Limb (tissue), 2 donors: Measurements from ENCODE around the gene ICE1.
"Not testable (repeated sequence)": the region's sequence is repeated elsewhere in the genome, so short reads cannot be mapped to it uniquely, and the experiment has no call there.

Experiments used
- DNase-seq, 2 donors: peaks; one replicate each; pipeline ENCODE4 v3.0.0-alpha.2; 2016; ENCODE audit errors: extremely low spot score in 2 of 2

ICE1 gene

DNA sequence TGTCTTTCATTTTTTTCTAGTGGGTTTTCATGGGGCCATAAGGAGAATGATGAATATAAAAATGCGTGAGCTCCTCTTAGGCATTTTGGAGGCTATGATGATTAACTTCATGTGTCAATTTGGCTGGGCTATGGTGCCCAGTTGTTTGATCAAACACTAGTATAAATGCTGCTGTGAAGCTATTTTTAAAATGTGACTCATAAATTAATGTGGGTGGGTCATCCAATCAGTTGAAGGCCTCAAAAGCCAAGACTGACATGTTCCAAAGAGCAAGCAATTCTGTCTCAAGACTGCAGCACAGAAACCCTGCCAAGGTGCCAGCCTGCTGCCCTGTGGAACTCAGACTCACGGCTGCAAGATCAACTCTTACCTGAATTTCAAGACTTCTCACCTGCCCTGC, 24.4 kb upstream of the ICE1 start:
- DNase-seq = no peak

DNA sequence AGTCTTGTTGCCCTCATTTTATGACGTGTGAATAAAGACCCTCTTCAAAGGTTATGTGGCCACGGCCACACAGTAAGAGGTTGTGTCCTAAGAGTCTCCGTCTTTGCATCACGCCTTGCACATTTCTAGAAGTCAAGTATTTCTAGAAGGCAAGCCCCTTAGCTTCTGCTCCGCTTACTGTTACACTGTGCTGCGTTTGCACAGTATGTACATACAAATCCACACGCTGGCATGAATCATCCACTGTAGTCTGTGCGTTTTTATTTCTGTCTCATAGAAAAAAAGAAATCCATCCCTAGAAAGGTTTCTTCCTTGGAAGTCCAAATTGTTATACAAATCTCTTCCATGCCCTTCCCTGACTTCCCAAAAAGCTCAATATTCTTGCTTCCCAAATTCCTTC, 21.4 kb upstream of the ICE1 start:
- no peak for DNase-seq

DNA sequence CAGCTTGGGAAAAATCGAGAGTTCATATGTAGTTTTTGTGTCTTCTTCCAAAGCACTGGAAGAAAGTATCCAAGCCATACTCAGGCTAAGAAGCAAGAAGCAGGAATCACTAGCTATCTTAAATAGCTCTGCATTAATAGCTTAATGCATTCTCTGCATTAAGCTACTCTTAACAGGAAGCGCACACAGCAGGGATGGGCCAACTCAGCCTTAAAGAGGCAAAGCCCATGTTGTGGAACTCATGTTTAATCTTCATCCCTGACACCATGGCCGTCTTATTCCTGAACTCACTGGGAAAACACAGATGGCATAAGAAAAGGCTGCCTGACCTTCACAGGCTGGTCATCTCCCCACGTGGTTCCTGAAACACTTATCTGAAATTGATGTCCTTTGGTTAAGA, 18.7 kb upstream of the ICE1 start:
- no peak for DNase-seq

DNA sequence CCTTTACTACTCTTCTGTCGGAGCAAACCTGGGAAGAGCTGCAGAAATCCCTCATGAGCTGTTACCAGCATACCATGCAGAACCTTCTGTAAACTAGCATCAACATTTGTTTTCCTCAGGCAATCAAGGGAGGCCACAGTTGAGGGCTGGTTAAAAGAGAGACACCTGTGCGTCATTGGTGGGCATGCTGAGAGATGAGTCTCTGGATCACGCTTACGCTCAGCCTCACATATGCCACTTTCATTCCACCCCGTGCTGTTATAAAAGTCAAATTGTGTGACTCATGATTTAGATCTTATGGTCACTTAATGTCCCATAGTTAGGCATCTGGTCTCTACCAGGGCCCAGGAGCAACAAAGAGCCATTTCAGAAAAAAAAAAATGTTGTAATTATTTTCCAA, 18.1 kb upstream of the ICE1 start:
- no peak for DNase-seq

DNA sequence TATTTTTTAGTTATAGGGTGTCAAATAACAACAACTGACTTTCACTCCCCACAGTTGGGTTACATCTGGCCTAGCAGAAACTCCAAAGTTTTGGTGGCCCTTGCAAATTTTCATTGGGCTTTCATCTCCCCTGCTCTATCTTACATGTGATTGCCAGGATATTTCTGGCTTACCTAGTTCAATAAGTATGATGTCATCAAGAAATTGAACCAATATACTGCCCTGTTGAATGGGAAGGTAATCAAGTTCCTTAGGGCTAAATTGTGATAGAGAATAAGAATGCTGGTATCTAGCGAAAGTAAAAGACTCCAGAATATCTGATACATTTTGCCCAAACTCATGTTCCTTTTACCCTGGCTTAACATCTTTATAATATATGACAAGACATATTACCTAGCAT, 17.0 kb upstream of the ICE1 start:
- DNase-seq = no peak

DNA sequence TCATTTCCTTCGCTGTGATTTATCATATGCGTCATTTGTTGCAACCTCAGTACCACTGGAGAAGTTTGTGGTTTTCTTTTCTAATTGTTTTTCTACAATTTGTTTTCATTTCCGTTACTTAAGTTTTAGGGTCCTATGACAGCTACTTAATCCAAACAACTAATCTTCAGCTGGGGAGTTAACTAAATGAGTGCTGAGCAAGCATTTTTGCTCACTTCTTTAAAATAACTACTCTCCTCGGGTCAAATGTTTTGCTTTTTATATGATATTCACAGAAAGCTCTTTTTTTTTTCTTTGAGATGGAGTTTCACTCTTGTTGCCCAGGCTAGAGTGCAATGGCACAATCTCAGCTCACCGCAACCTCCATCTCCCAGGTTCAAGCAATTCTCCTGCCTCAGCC, 14.6 kb upstream of the ICE1 start:
- DNase-seq = no peak

DNA sequence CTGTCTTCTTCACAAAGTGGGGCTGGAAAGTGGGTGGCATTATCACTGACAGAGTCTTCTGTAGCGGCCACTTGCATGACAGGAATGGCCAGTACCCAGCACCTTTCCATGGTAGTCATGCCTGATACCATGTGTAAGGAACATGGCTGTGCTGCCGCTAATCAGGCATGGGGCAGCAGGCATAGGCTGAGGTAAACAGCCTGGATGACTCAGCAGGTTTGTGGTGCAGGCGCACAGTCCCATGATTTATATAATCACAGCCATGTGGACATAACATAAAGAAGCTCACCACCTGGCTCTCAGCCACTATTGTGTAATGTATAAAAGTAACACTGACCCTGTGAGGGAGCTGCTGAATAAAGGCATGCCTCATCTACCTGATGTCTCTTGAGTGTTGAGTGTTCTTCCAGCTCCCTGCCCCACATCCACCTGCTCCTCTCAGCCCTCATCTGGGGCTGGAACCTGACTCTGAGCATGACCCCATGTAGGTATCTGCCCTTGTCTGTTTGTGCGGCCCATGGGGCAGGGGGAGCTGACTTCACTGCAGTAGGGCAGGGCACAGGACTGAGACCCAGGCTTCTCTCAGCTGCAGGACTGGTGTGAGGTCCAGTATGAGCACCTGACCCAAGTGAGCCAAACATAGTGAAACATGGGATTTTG, 13.2 kb upstream of the ICE1 start:
- no peak for DNase-seq

DNA sequence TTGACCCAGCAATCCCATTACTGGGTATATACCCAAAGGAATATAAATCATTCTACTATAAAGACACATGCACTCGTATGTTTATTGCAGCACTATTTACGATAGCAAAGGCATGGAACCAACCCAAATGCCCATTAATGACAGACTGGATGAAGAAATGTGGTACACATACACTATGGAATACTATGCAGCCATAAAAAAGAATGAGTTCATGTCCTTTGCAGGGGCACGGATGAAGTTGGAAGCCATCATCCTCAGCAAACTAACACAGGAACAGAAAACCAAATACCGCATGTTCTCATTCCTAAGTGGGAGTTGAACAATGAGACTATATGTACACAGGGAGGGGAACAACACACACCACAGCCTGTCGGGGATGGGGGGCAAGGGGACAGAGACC, 8.6 kb upstream of the ICE1 start:
- not testable (repeated sequence) for DNase-seq

DNA sequence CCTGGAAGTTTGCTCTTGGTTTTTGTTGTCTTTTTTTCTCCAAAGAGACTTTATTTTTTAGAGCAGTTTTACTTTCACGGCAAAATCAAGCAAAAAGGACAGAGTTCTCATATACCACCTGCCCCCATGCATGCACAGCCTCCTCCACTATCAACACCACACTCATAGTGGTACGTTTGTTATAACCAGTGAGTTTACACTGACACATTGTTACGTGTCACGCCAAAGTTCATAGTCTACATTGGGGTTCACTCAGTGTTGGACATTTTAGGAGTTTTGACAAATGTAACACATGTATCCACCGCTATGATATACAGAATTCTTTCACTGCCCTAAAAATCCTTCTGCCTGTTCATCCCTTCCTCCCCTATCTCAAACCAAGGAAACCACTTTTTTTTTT, 7.5 kb upstream of the ICE1 start:
- DNase-seq = no peak

DNA sequence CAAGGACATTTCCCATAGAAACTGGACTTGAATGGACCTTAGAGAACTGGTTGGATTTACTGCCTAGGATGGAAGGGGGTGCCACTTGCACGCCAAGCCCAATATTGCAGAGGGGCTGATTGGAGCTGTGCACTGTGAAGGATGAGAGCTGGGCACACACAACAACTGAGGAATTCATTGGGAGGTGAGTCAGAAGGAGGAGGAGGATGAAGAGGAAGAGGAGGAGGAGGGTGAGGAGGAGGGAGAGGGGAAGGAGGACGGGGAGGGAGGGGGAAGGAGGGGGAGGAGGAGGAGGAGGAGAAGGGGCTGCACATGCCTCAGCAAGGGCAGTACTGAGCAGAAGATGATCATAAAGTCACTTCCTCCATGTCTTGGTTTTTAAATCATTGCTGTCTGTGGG, 5.7 kb upstream of the ICE1 start:
- DNase-seq = no peak

DNA sequence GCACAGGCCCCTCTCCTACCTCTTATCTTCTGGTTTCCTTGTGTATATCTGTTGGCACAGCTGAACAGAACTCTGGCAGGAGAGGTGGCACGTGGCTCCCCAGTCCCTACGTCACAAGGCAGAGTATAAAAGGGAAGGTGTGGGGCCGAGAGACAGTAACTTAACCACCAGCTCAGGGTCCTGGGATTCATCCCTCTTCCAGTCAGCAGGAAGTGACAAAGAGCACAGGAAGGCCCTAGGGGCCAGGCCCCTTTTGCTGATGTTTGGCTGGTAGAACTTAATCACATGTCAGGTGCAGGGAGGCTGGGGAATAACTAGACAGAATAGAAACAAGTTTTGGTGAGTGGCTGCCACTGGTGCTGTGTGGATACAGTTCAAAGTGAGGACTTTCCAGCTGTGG, 4.5 kb upstream of the ICE1 start:
- no peak for DNase-seq

DNA sequence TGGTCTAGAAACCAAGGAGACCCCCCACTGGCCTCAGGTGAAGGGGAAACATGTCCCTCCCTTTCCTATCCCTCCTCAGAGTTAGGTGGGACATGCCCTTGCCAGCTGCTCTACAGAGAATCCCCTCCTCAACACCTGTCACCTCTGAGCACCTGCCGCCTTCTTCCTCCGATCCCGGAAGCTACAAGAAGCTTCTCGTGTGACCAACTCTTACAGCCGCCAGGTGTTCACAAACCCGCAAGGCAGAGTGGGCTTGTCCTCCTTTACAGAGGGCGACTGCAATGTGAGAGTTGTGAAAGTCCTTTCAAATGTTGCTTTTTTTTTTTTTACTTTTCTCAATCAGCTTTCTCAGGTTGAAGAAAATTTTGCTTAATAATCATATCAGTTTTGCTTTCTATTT, 3.7 kb upstream of the ICE1 start:
- no peak for DNase-seq

DNA sequence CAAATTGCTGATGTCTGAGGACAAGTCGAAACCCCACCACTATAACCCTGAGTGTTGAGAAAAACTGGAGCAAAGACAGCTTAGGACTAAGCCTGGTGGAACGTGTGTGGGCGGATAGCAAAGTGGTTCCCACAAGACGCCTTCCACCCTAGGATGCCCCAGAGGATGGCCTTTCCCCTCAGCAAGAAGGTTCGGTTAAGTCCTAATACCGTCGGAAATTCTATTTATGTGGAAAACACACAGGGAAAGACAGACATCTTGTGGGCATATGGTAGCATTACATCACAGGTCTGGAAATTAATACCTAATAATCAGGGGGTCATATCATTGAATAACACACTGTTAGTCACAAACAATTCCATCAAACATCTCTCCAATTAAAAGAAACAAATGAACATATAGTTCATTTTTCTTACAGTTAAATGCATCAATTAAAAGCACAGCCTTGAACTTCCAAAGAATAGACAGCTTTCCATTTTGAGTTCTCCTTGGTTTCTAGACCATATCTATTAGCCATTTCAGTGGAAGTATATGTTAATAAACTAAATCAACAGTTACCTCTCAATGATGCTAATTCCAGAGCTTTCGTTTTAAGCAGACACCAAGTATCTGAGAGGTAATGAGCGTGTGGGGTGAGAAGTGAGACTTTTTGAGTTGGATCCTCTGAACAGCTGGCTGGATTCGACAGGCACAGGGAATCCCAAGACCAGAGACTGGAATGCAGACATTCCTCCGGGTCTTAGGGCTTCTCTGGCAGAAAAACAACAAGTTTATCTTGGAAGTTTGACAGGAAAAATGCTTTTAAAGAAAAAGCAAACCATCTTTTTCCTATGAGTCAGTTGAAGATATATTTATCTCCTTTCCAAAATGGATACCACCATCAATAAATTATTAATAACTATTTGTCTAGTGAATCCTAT, 2.9 kb upstream of the ICE1 start:
- peak; percentile 58 to 79 for DNase-seq

DNA sequence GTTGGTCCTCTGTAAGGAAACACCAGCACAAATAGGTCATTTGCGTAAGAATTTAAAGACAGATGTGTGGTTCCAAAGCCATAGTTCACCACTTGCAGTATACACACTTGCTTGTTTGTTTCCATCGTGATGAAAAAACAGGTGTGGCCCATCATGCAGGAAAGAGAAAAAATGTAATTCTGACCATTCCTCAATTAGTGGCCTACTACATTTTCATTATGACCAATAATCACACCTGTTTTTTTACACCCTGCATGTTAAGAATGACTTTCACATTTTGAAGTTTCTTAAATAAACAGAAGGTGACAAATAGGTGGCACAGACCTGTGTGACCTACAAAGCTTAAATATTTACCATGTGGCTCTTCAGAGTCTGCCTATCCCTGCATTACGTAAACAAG, 2.2 kb upstream of the ICE1 start:
- DNase-seq = no peak

DNA sequence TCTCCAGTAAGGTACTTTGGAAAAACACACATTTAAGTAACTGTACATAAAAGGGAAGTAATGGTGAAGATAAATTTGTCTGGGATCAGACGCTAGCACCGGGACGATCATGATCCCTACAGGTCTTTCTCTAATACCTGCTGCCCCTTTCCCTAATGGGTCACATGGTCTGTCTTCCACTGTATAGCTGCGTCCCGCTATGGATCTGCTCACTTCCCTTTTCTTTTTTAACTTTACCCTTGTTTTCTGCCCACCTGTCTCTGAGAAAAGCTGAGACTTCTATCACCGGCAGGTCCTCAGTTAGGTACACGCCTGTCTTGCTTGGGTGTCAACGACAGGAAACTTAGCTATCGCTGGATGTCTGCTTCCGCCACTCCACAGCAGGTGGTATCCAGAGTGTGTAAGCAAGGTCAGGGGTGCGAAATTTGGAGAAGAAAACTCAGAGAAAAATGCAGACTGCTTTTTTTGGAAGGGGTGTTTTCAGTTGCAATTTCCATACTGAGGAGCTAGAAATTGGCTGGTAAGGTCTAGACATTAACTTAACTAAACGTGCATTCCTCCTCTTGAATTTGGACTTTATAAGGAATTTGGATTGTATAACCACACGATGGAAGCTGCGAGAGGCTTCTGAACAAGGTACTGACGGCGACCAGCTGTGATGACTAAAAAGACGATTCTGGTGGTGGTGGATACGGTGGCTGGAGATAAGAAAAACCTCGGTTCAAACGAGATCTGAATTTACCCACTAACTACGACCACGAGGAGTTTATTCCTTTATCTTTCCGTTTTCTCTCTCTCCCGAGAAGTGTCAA, 1.1 kb upstream of the ICE1 start:
- no peak for DNase-seq

DNA sequence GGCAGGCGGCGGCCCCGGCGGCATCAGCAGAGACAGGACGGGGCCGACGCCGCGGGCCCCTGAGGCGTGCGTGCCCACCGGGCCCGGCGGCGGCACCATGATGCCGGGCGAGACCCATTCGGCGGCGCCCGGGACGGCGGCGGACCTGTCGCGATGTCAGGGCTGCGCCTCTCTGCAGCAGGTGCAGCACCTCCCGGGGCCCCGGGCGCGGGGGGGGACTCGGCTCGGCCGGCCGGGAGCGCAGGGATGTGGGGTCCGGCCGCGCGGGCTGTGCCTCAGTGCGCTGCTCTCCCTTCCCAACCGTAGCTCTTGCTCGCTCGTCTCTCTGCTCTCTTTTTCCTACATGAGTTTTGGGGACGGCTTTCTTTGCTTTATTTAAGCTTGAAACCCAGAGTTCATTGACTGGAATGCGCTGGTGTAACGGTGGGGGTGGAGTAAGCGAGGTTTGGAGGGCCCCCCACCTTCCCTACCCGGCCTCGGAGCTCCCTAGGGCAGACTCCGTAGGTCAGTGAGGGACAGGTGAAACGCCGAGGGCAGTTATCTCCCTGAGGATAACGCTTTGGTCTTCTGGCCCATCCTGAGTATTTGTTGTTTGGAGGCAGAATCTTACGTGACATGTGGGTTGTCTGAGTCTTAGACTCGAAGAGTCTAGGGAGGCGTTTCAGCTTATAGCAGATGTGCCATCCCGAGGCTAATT, 490 bp downstream of the ICE1 start:
- peak in 1 of 2 donors; percentile 36 for DNase-seq

DNA sequence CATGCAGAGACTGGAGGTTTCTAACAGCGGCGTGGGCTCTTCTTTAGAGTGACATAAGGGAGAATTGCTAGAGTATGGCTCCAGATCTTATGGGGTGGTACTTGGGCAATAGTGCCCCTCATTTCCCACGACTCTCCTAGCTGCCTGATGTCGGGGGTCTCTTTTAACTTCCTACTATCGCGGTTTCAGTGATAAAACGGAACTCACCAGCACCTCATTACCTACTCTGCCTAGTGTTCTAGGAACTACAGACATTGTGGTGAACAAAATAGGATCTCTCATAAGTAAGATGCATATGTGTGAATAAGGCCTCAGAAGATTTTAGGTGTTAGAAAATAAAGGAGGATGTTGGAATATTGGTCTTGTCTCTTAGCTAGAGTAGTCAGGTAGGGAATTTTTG, 1.1 kb downstream of the ICE1 start:
- no peak for DNase-seq

DNA sequence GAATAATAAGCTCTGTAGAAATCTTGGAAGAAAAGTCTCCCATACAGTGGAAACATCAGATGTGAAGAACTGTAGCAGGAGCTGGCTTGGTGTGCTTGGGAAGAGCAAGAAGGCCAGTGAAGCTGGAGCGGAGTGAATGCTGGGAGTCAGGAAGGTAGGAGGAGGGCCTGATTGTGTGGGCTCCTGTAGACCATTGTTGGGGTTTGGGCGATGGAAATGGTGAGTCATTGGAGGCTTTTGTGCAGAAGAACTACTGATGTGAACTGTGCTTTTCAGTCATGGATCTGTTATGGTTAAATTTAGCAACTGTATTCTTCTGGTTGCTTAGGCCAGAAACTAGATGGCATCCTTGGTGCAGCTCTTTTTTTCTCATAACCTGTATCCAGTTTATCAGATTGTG, 2.3 kb downstream of the ICE1 start:
- no peak for DNase-seq

DNA sequence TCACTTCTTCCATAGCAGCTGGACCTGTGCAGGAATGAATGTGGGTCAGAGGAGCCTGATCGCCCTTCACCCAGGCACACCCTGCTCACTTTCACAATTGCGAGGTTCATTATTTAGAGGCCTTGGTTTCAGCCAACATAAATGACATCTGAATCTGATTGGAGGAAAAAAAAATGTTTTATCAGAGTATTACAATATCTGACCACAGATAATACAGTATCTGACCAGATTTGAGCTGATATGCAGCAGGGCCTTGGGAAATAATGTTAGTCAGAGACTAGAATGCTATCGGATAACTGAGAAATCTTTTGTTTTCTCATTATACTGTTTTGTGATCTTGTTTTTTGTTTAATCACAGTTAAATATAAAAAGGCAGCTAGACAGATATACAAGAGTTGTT, 7.7 kb downstream of the ICE1 start:
- DNase-seq = no peak

DNA sequence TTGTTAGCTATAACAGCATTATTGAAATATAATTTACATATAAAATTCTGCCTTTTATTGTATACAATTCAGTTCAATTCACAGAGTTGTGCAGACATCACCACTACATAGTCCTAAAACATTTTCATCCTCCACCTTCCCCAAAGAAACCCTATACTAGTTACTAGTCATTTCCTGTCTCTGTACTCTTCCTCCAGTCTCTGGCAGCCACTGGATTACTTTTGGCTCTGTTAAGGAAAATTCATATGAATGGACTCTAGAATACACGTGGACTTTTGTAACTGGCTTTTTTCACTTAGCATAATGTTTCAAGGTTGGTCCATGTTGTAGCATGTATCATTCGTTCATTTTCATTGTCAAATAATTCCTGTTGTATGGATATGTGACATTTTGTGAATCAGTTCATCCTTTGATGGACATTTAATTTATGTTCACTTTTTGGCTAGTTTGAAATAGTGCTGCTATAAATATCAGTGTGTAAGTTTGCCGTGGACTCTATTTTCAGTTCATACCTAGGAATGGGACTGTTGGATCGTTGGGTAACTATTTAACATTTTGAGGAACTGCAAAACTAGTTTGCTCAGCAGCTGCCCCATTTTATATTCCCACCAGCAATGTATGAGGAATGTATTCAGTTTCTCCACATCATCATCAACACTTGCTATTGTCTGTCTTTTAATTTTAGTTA, 9.7 kb downstream of the ICE1 start:
- no peak for DNase-seq

DNA sequence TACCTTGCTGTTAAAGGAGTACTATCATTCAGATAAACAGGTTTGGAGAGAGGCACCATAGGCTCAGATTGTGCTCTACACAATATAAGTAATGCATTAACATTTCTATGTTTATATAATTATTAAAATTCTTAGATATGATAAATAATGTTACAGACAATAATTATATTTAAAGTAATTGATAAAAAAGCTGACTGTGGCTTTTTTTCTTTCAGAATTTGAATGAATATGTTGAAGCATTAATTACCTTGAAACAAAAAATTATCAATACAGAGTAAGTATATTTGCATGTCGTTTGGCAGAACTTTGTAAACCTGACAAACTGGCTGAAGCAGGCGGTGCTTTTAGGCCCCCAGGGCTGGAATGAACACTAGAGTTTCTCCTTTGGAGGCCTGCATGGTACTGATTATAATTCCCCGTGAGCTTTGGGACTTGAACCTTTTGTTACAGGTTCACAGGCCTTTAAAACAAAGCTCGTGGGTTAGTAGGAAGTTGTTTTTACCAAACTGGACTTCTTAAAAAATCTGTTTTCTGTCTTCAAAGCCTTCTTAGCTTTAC, 13.8 kb downstream of the ICE1 start:
- no peak for DNase-seq
